Renal pelvis (tissue), 4 donors: Measurements from ENCODE around the gene PCYT1A. TPM values are rescaled to one million over a fixed set of nuclear protein-coding genes. Genes with fewer than 3 reads are reported as not detected.
"Not testable (repeated sequence)": the region's sequence is repeated elsewhere in the genome, so short reads cannot be mapped to it uniquely, and the experiment has no call there.

Experiments
- DNase-seq: peaks from one replicate; pipeline ENCODE4 v3.0.0-alpha.2; 2013
- polyA plus RNA-seq, 3 donors: library from polyadenylated mRNA; unstranded; fragments of 120-200 nt; gene quantifications; one replicate each; pipeline ENCODE4 v1.2.1, GENCODE V29; 2013; ENCODE audit not compliant: insufficient read length in 3 of 3

Gene PCYT1A
- polyA plus RNA-seq, 3 donors, result 36.8 to 44.4 (median 39.8) TPM

- no peak for DNase-seq
Measured at GRCh38 chr3:196195664-196196265, 91.8 kb downstream of the PCYT1A start.

- no peak for DNase-seq
Measured at GRCh38 chr3:196194542-196194915, 93.0 kb downstream of the PCYT1A start.

GRCh38 chr3:196193736-196194541 is 93.6 kb downstream of the PCYT1A start:
- DNase-seq, result no peak

- no peak for DNase-seq
Measured at GRCh38 chr3:196193133-196193735, 94.3 kb downstream of the PCYT1A start.

GRCh38 chr3:196192524-196193051 is 94.9 kb downstream of the PCYT1A start:
- DNase-seq, result no peak

- no peak for DNase-seq
Measured at GRCh38 chr3:196192036-196192523, 95.4 kb downstream of the PCYT1A start.

GRCh38 chr3:196189566-196190347 is 97.8 kb downstream of the PCYT1A start:
- no peak for DNase-seq

GRCh38 chr3:196186651-196187573 is 100.6 kb downstream of the PCYT1A start:
- DNase-seq, result no peak

GRCh38 chr3:196184881-196185280 is 102.6 kb downstream of the PCYT1A start:
- DNase-seq, result no peak

GRCh38 chr3:196184169-196184432 is 103.4 kb downstream of the PCYT1A start:
- not testable (repeated sequence) for DNase-seq

- DNase-seq, result no peak
Measured at GRCh38 chr3:196181127-196181546, 106.4 kb downstream of the PCYT1A start.

GRCh38 chr3:196180346-196180745 is 107.2 kb downstream of the PCYT1A start:
- no peak for DNase-seq

Other genes with a start within 250 kb of the PCYT1A start
- gene TFRC, start 205.6 kb downstream of the PCYT1A start, polyA plus RNA-seq, result 10 to 100 TPM; 43.2 to 62.5 (median 46.1) TPM
- under 1 TPM; 0.16 to 0.40 (median 0.39) TPM for gene ZDHHC19, start 76.3 kb downstream of the PCYT1A start, polyA plus RNA-seq
- gene SLC51A, start 71.2 kb downstream of the PCYT1A start, polyA plus RNA-seq, result 10 to 100 TPM; 11.3 to 18.2 (median 17.8) TPM
- gene DYNLT2B, start 30.5 kb upstream of the PCYT1A start, polyA plus RNA-seq, result 10 to 100 TPM; 32.5 to 38.0 (median 37.8) TPM
- under 1 TPM; 0.18 to 0.21 (median 0.19) TPM for gene TM4SF19, start 50.7 kb upstream of the PCYT1A start, polyA plus RNA-seq
- 10 to 100 TPM; 27.3 to 37.9 (median 33.8) TPM for gene UBXN7, start 144.7 kb upstream of the PCYT1A start, polyA plus RNA-seq
- 10 to 100 TPM; 14.9 to 18.0 (median 16.4) TPM for gene RNF168, start 216.0 kb upstream of the PCYT1A start, polyA plus RNA-seq
- not detected for gene SMCO1, start 227.6 kb upstream of the PCYT1A start, polyA plus RNA-seq